PC-3 (cell line): ENCODE results near the gene GSTM2. TPM values are rescaled to one million over a fixed set of nuclear protein-coding genes. Genes with fewer than 3 reads are reported as not detected.

Experiments used
- ATAC-seq: fragments of 200-7000 bp; cut with Tn5 transposase; 2 replicates; pipeline ENCODE4 v1.9.1; 2020; ENCODE audit warnings: mild to moderate bottlenecking, moderate library complexity
- BruUV-seq: library from RNA; stranded (reverse); fragments of 400-500 nt; replicated peaks from 2 replicates; lab custom pipeline; 2021; lab: Mats Ljungman, UMichigan
- CTCF ChIA-PET: fragments of 300-600 bp; sonication (Branson Sonifier 250); formaldehyde crosslinking; loops from one replicate; lab custom pipeline; 2022; ENCODE audit warnings: antibody characterized with exemption; lab: Charles Lee
- POLR2A ChIA-PET: fragments of 300-600 bp; sonication (Branson Sonifier 250); formaldehyde crosslinking; loops from one replicate; lab custom pipeline; 2022; ENCODE audit warnings: antibody characterized with exemption; ENCODE audit not compliant: unreplicated experiment; lab: Charles Lee
- DNase-seq: peaks from one replicate; pipeline ENCODE4 v3.0.0-alpha.2; 2015
- H2AFZ ChIP-seq: fragments of 300-600 bp; sonication (generic); 2 replicates; pipeline ENCODE4 v1.6.0; 2016; ENCODE audit warnings: antibody characterized with exemption, low read length
- H3F3A ChIP-seq: fragments of 300-600 bp; sonication (generic); one replicate; pipeline ENCODE4 v1.6.0; 2017; ENCODE audit warnings: antibody characterized with exemption, low read length, control low read depth, mild to moderate bottlenecking; ENCODE audit not compliant: unreplicated experiment
- H3K27ac ChIP-seq: fragments of 300-600 bp; sonication (generic); 2 replicates; pipeline ENCODE4 v1.5.1; 2016; ENCODE audit warnings: mild to moderate bottlenecking, low read length
- H3K27me3 ChIP-seq: fragments of 300-600 bp; sonication (generic); 2 replicates; pipeline ENCODE4 v1.6.1; 2016; ENCODE audit warnings: low read length, mixed read lengths
- H3K36me3 ChIP-seq: fragments of 300-600 bp; sonication (generic); 2 replicates; pipeline ENCODE4 v1.6.1; 2016; ENCODE audit warnings: low read depth, mixed run types, low read length, mixed read lengths
- H3K4me1 ChIP-seq: fragments of 300-600 bp; sonication (generic); 2 replicates; pipeline ENCODE4 v1.5.1; 2016; ENCODE audit warnings: low read length; ENCODE audit not compliant: insufficient read depth
- H3K4me2 ChIP-seq: fragments of 300-600 bp; sonication (generic); 2 replicates; pipeline ENCODE4 v1.6.0; 2016; ENCODE audit warnings: low read length
- H3K4me3 ChIP-seq: fragments of 300-600 bp; sonication (generic); 2 replicates; pipeline ENCODE4 v1.5.1; 2016; ENCODE audit warnings: mild to moderate bottlenecking, low read length, mixed read lengths
- H3K79me2 ChIP-seq: fragments of 300-600 bp; sonication (generic); 2 replicates; pipeline ENCODE4 v1.6.1; 2017; ENCODE audit warnings: low read length, mixed read lengths
- H3K9ac ChIP-seq: fragments of 300-600 bp; sonication (generic); 2 replicates; pipeline ENCODE4 v1.6.0; 2016; ENCODE audit warnings: mild to moderate bottlenecking, low read length
- H3K9me2 ChIP-seq: fragments of 300-600 bp; sonication (generic); replicated peaks from 2 replicates; pipeline ENCODE4 v1.6.1; 2016; ENCODE audit warnings: mixed run types, low read length, mixed read lengths
- H3K9me3 ChIP-seq: fragments of 300-600 bp; sonication (generic); 2 replicates; pipeline ENCODE4 v1.6.1; 2016; ENCODE audit warnings: low read length, mixed read lengths
- H4K20me1 ChIP-seq: fragments of 300-600 bp; sonication (generic); 2 replicates; pipeline ENCODE4 v1.6.1; 2016; ENCODE audit warnings: low read length, mixed read lengths
- EZH2 ChIP-seq: fragments of 300-600 bp; sonication (generic); IDR thresholded peaks from one replicate; pipeline ENCODE4 v1.6.1; 2017; ENCODE audit warnings: antibody characterized with exemption, mild to moderate bottlenecking, low read length; ENCODE audit not compliant: unreplicated experiment
- EZH2phosphoT487 ChIP-seq: fragments of 300-600 bp; sonication (generic); IDR thresholded peaks from 2 replicates; pipeline ENCODE4 v1.6.1; 2018; ENCODE audit warnings: mild to moderate bottlenecking, antibody characterized with exemption, low read length, borderline replicate concordance
- intact Hi-C: fragments of 100-400 bp; cut with micrococcal nuclease; formaldehyde crosslinking; loops from 2 replicates; pipeline ENCODE4 v1.9.0; 2023
- total RNA-seq: library from RNA; depleted of rRNA; stranded (reverse); fragments of >200 nt; gene quantifications from 2 replicates; pipeline ENCODE4 v1.2.3, GENCODE V29; 2014
- TF ChIP-seq, protein P1 (sequence below): fragments of 300-600 bp; sonication (generic); conservative IDR thresholded peaks from 2 replicates; pipeline ENCODE4 v1.5.1; 2017; ENCODE audit warnings: antibody characterized with exemption, low read depth, mild to moderate bottlenecking, low read length

The GSTM2 gene
- total RNA-seq, 1 experiment from 2014 or later: 38.6 TPM

- Histone ChIP-seq H3K36me3 (no peaks in the 10 kb centered on the region), H3F3A (no peaks in the 10 kb centered on the region), H3K9ac (no peak overlapping the region), H3K4me1 (peaks cover 38% of the 10 kb centered on the region), H3K79me2 (no peaks in the 10 kb centered on the region), H3K4me3 (no peak overlapping the region), H3K27me3 (no peaks in the 10 kb centered on the region), H2AFZ (no peak overlapping the region), H3K4me2 (no peak overlapping the region), H3K9me2 (no peaks in the 10 kb centered on the region), H4K20me1 (no peaks in the 10 kb centered on the region), H3K9me3 (no peaks in the 10 kb centered on the region), H3K27ac (no peak overlapping the region)
- no peak for TF ChIP-seq EZH2
- no peak for TF ChIP-seq EZH2phosphoT487
- TF ChIP-seq, protein P1, sequence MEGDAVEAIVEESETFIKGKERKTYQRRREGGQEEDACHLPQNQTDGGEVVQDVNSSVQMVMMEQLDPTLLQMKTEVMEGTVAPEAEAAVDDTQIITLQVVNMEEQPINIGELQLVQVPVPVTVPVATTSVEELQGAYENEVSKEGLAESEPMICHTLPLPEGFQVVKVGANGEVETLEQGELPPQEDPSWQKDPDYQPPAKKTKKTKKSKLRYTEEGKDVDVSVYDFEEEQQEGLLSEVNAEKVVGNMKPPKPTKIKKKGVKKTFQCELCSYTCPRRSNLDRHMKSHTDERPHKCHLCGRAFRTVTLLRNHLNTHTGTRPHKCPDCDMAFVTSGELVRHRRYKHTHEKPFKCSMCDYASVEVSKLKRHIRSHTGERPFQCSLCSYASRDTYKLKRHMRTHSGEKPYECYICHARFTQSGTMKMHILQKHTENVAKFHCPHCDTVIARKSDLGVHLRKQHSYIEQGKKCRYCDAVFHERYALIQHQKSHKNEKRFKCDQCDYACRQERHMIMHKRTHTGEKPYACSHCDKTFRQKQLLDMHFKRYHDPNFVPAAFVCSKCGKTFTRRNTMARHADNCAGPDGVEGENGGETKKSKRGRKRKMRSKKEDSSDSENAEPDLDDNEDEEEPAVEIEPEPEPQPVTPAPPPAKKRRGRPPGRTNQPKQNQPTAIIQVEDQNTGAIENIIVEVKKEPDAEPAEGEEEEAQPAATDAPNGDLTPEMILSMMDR: no peak
- ATAC-seq: no peak
- ChIA-PET CTCF (no interaction called here), POLR2A (no interaction called here)
- no TSS peak for BruUV-seq
- no peak for DNase-seq
- intact Hi-C loops: no loop called here
These were observed 13.3 kb upstream of the GSTM2 start for GRCh38 chr1:109654519-109654918.

- intact Hi-C loops: no loop called here
- Histone ChIP-seq H3K9me2 (no peaks in the 10 kb centered on the region), H3K36me3 (no peaks in the 10 kb centered on the region), H4K20me1 (no peaks in the 10 kb centered on the region), H3K79me2 (no peaks in the 10 kb centered on the region), H3K9ac (peak within 1 kb of the TSS; percentile 59), H3K27me3 (no peaks in the 10 kb centered on the region), H3K4me1 (peaks cover 26% of the 10 kb centered on the region), H2AFZ (peak within 1 kb of the TSS; percentile 100), H3K4me2 (peak within 1 kb of the TSS; percentile 100), H3K4me3 (peak within 1 kb of the TSS; percentile 98), H3F3A (no peaks in the 10 kb centered on the region), H3K9me3 (no peaks in the 10 kb centered on the region), H3K27ac (no peak within 1 kb of the TSS)
- TF ChIP-seq EZH2 (no peak), EZH2phosphoT487 (no peak)
- TF ChIP-seq, protein P1: no peak
- ATAC-seq (peak; percentile 95), DNase-seq (peak; percentile 57)
- ChIA-PET POLR2A (no interaction called here), CTCF (interaction anchor here (0.5 to 1.0 kb wide), 3 partner anchors 16 to 330 kb away, joined by 3 to 7 read pairs (median 4); no protein-coding TSS in a partner anchor)
- TSS peak; percentile 86 for BruUV-seq
These were observed 12.0 kb upstream of the GSTM2 start, which contains the start of gene GSTM4 for GRCh38 chr1:109655615-109656519. GSTM4 (plus strand) TSS chr1:109656099; CDS start chr1:109656390, 291 bp downstream.

- no peaks in the 10 kb centered on the region for H3K27me3 ChIP-seq
- H3K4me1 ChIP-seq: peaks cover 18% of the 10 kb centered on the region
- H3K9ac ChIP-seq: no peak overlapping the region
- no peaks in the 10 kb centered on the region for H3K9me3 ChIP-seq
- H3F3A ChIP-seq: no peaks in the 10 kb centered on the region
- H3K4me3 ChIP-seq: no peak overlapping the region
- intact Hi-C loops: no loop called here
- H3K9me2 ChIP-seq: no peaks in the 10 kb centered on the region
- no TSS peak for BruUV-seq
- ATAC-seq (no peak), DNase-seq (no peak)
- CTCF ChIA-PET: no interaction called here
- no peak overlapping the region for H3K27ac ChIP-seq
- H3K79me2 ChIP-seq: no peaks in the 10 kb centered on the region
- H3K4me2 ChIP-seq: no peak overlapping the region
- no peaks in the 10 kb centered on the region for H4K20me1 ChIP-seq
- no peaks in the 10 kb centered on the region for H3K36me3 ChIP-seq
- TF ChIP-seq EZH2 (no peak), EZH2phosphoT487 (no peak)
- TF ChIP-seq, protein P1: no peak
- H2AFZ ChIP-seq: no peak overlapping the region
- POLR2A ChIA-PET: interaction anchor here (0.6 kb wide), 1 partner anchor 111 kb away, joined by 3 read pairs; no protein-coding TSS in a partner anchor
These were observed 10.5 kb upstream of the GSTM2 start for GRCh38 chr1:109657395-109657794.
